GM23248 (cell line): ENCODE data around the gene PLD5. TPM values are rescaled to one million over a fixed set of nuclear protein-coding genes. Genes with fewer than 3 reads are reported as not detected.
A peak's percentile ranks its signal among the peaks of the same experiment; 100 is the strongest.

Experiments
- DNase-seq: peaks from one replicate; pipeline ENCODE4 v3.0.0-alpha.2; 2015
- H2AFZ ChIP-seq: fragments of 200-600 bp; sonication (generic); 2 replicates; pipeline ENCODE4 v1.6.1; 2016; ENCODE audit warnings: antibody characterized with exemption
- H3F3A ChIP-seq: fragments of 200-600 bp; sonication (generic); 2 replicates; pipeline ENCODE4 v1.6.1; 2016; ENCODE audit warnings: mild to moderate bottlenecking, antibody characterized with exemption, mixed run types; ENCODE audit not compliant: insufficient read depth
- H3K27ac ChIP-seq: fragments of 200-600 bp; sonication (generic); 2 replicates; pipeline ENCODE4 v1.5.1; 2016; ENCODE audit warnings: mild to moderate bottlenecking
- H3K27me3 ChIP-seq: fragments of 200-600 bp; sonication (generic); replicated peaks from 2 replicates; pipeline ENCODE4 v1.6.1; 2016; ENCODE audit warnings: mild to moderate bottlenecking; ENCODE audit not compliant: insufficient read depth
- H3K36me3 ChIP-seq: fragments of 200-600 bp; sonication (generic); 2 replicates; pipeline ENCODE4 v1.6.1; 2016; ENCODE audit warnings: low read depth, mild to moderate bottlenecking
- H3K4me1 ChIP-seq: fragments of 200-600 bp; sonication (generic); 2 replicates; pipeline ENCODE4 v1.6.1; 2016; ENCODE audit warnings: mild to moderate bottlenecking; ENCODE audit not compliant: insufficient read depth
- H3K4me2 ChIP-seq: fragments of 200-600 bp; sonication (generic); one replicate; pipeline ENCODE4 v1.6.1; 2016; ENCODE audit warnings: mild to moderate bottlenecking; ENCODE audit not compliant: unreplicated experiment
- H3K4me3 ChIP-seq: fragments of 200-600 bp; sonication (generic); 2 replicates; pipeline ENCODE4 v1.5.1; 2016; ENCODE audit warnings: mild to moderate bottlenecking
- H3K79me2 ChIP-seq: fragments of 200-600 bp; sonication (generic); 2 replicates; pipeline ENCODE4 v1.6.1; 2016; ENCODE audit warnings: mild to moderate bottlenecking; ENCODE audit not compliant: insufficient read depth
- H3K9ac ChIP-seq: fragments of 200-600 bp; sonication (generic); 2 replicates; pipeline ENCODE4 v1.6.1; 2016; ENCODE audit warnings: mild to moderate bottlenecking
- H3K9me2 ChIP-seq: fragments of 200-600 bp; sonication (generic); 2 replicates; pipeline ENCODE4 v1.6.1; 2016; ENCODE audit warnings: mixed run types, mild to moderate bottlenecking, moderate library complexity; ENCODE audit not compliant: insufficient read depth
- H3K9me3 ChIP-seq: fragments of 200-600 bp; sonication (generic); one replicate; pipeline ENCODE4 v1.6.1; 2017; ENCODE audit warnings: low read depth
- H4K20me1 ChIP-seq: fragments of 200-600 bp; sonication (generic); 2 replicates; pipeline ENCODE4 v1.6.0; 2016; ENCODE audit not compliant: insufficient read depth
- EZH2 ChIP-seq: fragments of 200-600 bp; sonication (generic); IDR thresholded peaks from 2 replicates; pipeline ENCODE4 v1.6.1; 2018; ENCODE audit warnings: antibody characterized with exemption, mild to moderate bottlenecking; ENCODE audit not compliant: insufficient read depth, poor library complexity, severe bottlenecking
- EZH2phosphoT487 ChIP-seq: fragments of 200-600 bp; sonication (generic); IDR thresholded peaks from 2 replicates; pipeline ENCODE4 v1.6.1; 2018; ENCODE audit warnings: antibody characterized with exemption, moderate library complexity, mild to moderate bottlenecking, low read depth; ENCODE audit not compliant: insufficient read depth
- WGBS, 2 experiments: methylation state at CpG; one replicate each; pipeline ENCODE4 v1.1.6; 2015 to 2017; ENCODE audit warnings: low lambda C conversion rate in 2 of 2, low coverage in 1 of 2; ENCODE audit errors: missing lambda C conversion rate in 2 of 2; 5-methylcytosine and 5-hydroxymethylcytosine counted together
- in situ Hi-C: fragments of 300-500 bp; cut with MboI; formaldehyde crosslinking; loops from 2 replicates; pipeline ENCODE4 v1.15.0; 2020
- polyA plus RNA-seq: library from polyadenylated mRNA; unstranded; fragments of >200 nt; fragmentation: Nextera tagmentation; extraction: Ambion mirVana; gene quantifications from 2 replicates; pipeline ENCODE4 v1.2.1, GENCODE V29; 2016
- total RNA-seq: library from RNA; depleted of rRNA; stranded (reverse); fragments of >200 nt; shearing (Covaris generic); gene quantifications from 2 replicates; pipeline ENCODE4 v1.2.3, GENCODE V29; 2014

Gene PLD5
- total and polyA plus RNA-seq, 2 experiments from 2014 or later = 0.14 TPM; not detected in 1

DNA sequence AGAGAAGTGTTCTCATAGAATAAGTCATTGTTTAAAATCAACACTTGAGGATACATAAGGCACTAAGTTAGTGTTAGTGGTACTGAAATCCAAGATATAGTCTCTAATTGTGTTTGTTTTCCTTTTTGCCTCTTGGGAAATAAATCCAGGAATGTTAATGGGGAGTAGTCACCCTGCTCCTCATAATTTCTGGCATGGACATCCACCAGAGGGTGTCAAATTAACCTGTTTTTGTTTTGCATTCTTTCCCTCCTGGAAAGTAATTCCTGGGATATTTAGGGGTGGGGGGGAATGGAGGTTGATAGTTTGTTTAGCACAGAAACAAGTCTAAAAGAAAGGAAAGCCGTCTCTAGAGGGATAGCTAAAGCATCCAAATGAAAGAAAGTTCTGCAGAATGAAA lies 437.8 kb downstream of the PLD5 start:
- no peak for TF ChIP-seq EZH2phosphoT487
- TF ChIP-seq EZH2 = no peak
- Histone ChIP-seq H3K27ac (no peak overlapping the region), H2AFZ (no peak overlapping the region), H3K4me2 (no peak overlapping the region), H3K9ac (no peak overlapping the region), H3K9me3 (no peaks in the 10 kb centered on the region), H3K79me2 (no peaks in the 10 kb centered on the region), H3K27me3 (0 out of 2 replicates have a peak, but pooled peaks cover 3% of the 10 kb centered on the region), H3K9me2 (no peaks in the 10 kb centered on the region), H4K20me1 (no peaks in the 10 kb centered on the region), H3K4me3 (no peak overlapping the region), H3K4me1 (no peaks in the 10 kb centered on the region), H3F3A (no peaks in the 10 kb centered on the region), H3K36me3 (no peaks in the 10 kb centered on the region)
- no peak for DNase-seq
- 22 to 36% methylated on average over 1 of the region's 1 CpG for WGBS, 2 experiments
- in situ Hi-C loops = no loop called here

DNA sequence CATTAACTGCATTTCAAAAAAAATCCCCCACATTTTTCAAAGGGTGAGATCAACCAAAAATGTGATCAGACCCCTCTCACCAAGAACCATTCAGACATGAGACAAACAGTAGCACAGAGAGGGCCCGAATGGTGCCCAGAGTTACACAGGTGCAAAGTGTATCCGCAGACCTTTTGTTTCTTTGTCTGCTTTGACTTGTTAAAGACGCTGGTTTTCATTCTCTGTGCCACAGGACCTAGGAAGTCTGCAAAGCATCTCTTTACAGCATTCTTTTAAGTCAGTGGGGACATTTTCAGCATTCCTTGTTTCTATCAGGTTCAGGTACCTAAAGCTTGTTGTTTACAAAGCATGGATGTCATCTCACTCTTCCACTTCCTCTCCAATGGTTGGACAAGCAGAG lies 438.4 kb downstream of the PLD5 start:
- WGBS, 2 experiments = 36 to 52% methylated on average over 3 of the region's 3 CpGs
- H2AFZ ChIP-seq = no peak overlapping the region
- H3F3A ChIP-seq = no peaks in the 10 kb centered on the region
- H4K20me1 ChIP-seq = no peaks in the 10 kb centered on the region
- H3K36me3 ChIP-seq = no peaks in the 10 kb centered on the region
- no peaks in the 10 kb centered on the region for H3K9me2 ChIP-seq
- no peak for DNase-seq
- H3K4me1 ChIP-seq = no peaks in the 10 kb centered on the region
- 0 out of 2 replicates have a peak, but pooled peaks cover 3% of the 10 kb centered on the region for H3K27me3 ChIP-seq
- no peak overlapping the region for H3K4me3 ChIP-seq
- no peak for TF ChIP-seq EZH2phosphoT487
- no peak for TF ChIP-seq EZH2
- H3K27ac ChIP-seq = no peak overlapping the region
- H3K9ac ChIP-seq = no peak overlapping the region
- H3K9me3 ChIP-seq = no peaks in the 10 kb centered on the region
- no peaks in the 10 kb centered on the region for H3K79me2 ChIP-seq
- in situ Hi-C loops = no loop called here
- H3K4me2 ChIP-seq = no peak overlapping the region

DNA sequence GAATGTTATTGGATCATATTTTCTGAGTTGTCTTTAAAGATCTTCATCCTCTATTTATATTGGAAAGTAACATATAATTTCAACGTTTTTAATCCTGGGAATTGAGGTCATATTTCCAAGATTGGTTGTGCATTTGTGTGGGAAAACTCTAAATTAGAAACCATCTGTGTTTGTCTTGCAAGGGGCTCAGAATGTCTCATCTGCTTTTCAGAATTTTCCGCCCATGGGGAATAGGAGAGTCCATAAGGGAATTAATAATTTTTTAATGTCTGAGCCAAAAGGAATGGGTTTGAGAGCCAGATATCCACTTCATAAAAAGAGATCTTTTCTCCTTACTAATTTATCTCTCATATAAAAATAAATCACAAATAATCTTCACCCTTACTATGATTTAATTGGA lies 440.8 kb downstream of the PLD5 start:
- no peak for DNase-seq
- Histone ChIP-seq H3K4me3 (no peak overlapping the region), H3K27ac (no peak overlapping the region), H3K9me2 (no peaks in the 10 kb centered on the region), H3F3A (no peaks in the 10 kb centered on the region), H4K20me1 (no peaks in the 10 kb centered on the region), H3K9me3 (no peaks in the 10 kb centered on the region), H3K9ac (no peak overlapping the region), H3K4me1 (no peaks in the 10 kb centered on the region), H3K4me2 (no peak overlapping the region), H3K79me2 (no peaks in the 10 kb centered on the region), H3K27me3 (no peaks in the 10 kb centered on the region), H3K36me3 (no peaks in the 10 kb centered on the region), H2AFZ (no peak overlapping the region)
- WGBS, 2 experiments = 12 to 14% methylated on average over 2 of the region's 2 CpGs
- TF ChIP-seq EZH2phosphoT487 (no peak), EZH2 (no peak)
- in situ Hi-C loops = no loop called here

DNA sequence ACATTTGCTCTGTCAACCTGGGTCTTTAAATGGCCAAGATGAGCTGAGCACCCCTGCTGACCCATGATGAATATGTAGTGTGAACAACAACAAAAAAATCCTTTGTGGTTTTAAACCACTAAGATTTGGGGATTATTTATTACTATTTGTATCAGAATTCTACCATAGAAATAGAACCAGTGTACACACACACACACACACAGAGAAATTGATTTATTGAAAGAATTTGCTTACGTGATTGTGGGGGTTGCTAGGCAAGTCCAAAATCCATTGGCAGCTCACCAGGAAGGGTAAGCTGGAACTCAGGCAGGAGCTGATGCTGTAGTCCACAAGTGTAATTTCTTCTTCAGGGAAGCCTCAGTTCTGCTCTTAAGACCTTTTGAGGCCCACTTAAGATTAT lies 443.1 kb downstream of the PLD5 start:
- no peaks in the 10 kb centered on the region for H4K20me1 ChIP-seq
- no peak for TF ChIP-seq EZH2
- TF ChIP-seq EZH2phosphoT487 = no peak
- no peaks in the 10 kb centered on the region for H3F3A ChIP-seq
- peak; percentile 24 for DNase-seq
- no peak overlapping the region; the same call in 1 of the 2 replicates for H3K27ac ChIP-seq
- no peaks in the 10 kb centered on the region for H3K9me2 ChIP-seq
- H3K9ac ChIP-seq = no peak overlapping the region
- H3K27me3 ChIP-seq = no peaks in the 10 kb centered on the region
- H3K4me1 ChIP-seq = no peaks in the 10 kb centered on the region
- H3K4me2 ChIP-seq = no peak overlapping the region
- H3K9me3 ChIP-seq = no peaks in the 10 kb centered on the region
- H3K79me2 ChIP-seq = no peaks in the 10 kb centered on the region
- no peaks in the 10 kb centered on the region for H3K36me3 ChIP-seq
- no peak overlapping the region for H2AFZ ChIP-seq
- WGBS, 2 experiments = 17 to 28% methylated on average over 1 of the region's 1 CpG
- in situ Hi-C loops = no loop called here
- H3K4me3 ChIP-seq = no peak overlapping the region

DNA sequence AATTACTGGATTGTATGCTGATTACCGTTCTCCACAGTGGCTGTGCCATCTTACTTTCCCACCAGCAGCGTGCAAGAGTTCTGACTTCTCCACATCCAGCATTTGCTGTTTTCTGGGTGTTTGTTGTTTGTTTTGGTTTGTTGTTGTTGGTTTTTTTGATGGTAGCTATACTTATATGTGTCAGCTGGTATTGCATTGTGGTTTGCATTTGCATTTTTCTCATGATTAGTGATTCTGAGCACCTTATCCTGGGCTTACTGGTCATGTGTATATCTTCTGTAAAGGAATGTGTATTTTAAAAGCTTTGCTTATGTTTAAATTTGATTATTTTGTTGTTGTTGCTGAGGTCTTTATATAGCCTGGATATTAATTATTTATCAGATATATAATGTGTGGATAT lies 458.7 kb downstream of the PLD5 start:
- 55 to 60% methylated on average over 2 of the region's 2 CpGs for WGBS, 2 experiments
- H3K9me2 ChIP-seq = no peaks in the 10 kb centered on the region

More for the DNA sequence above, 458.7 kb downstream of the PLD5 start:
- Histone ChIP-seq H3K9me3 (no peaks in the 10 kb centered on the region), H3K27ac (no peak overlapping the region), H3K4me1 (no peaks in the 10 kb centered on the region), H3K4me2 (no peak overlapping the region), H3K9ac (no peak overlapping the region), H3F3A (no peaks in the 10 kb centered on the region), H3K36me3 (no peaks in the 10 kb centered on the region), H3K4me3 (no peak overlapping the region), H2AFZ (no peak overlapping the region), H3K27me3 (no peaks in the 10 kb centered on the region), H3K79me2 (no peaks in the 10 kb centered on the region), H4K20me1 (no peaks in the 10 kb centered on the region)
- in situ Hi-C loops = no loop called here
- TF ChIP-seq EZH2 (no peak), EZH2phosphoT487 (no peak)
- DNase-seq = no peak
